Activated CD8-positive, alpha-beta memory T cell treated with anti-CD3 and anti-CD28 coated beads for 36 hours (primary cell): ENCODE measurements around the gene SIRPG. TPM values are rescaled to one million over a fixed set of nuclear protein-coding genes. Genes with fewer than 3 reads are reported as not detected.
"Not testable (repeated sequence)": the region's sequence is repeated elsewhere in the genome, so short reads cannot be mapped to it uniquely, and the experiment has no call there.

Experiments used
- CTCF ChIA-PET: fragments of 350-600 bp; sonication (Branson Sonifier 250); formaldehyde crosslinking; loops from one replicate; lab custom pipeline; 2021; ENCODE audit warnings: antibody characterized with exemption; lab: Charles Lee
- POLR2A ChIA-PET: fragments of 350-600 bp; sonication (Branson Sonifier 250); formaldehyde crosslinking; loops from one replicate; lab custom pipeline; 2021; ENCODE audit warnings: antibody characterized with exemption; lab: Charles Lee
- total RNA-seq, 2 experiments: library from RNA; stranded (reverse); gene quantifications; one replicate each; pipeline ENCODE4 v1.2.3, GENCODE V29; 2021

SIRPG gene
- total RNA-seq, 2 experiments from 2014 or later, result 16.5 to 16.8 TPM

GRCh38 chr20:1621316-1621715, 36.3 kb downstream of the SIRPG start:
- ChIA-PET POLR2A (no interaction called here), CTCF (no interaction called here)

- CTCF ChIA-PET, result no interaction called here
- POLR2A ChIA-PET, result no interaction called here
Observed at GRCh38 chr20:1619861-1620444, 37.6 kb downstream of the SIRPG start, which contains the start of gene SIRPB1. Gene SIRPB1 (minus strand): TSS chr20:1620009. CDS start chr20:1619944, 65 bp downstream.

GRCh38 chr20:1618954-1619540, 38.5 kb downstream of the SIRPG start:
- ChIA-PET POLR2A (no interaction called here), CTCF (no interaction called here)

- ChIA-PET CTCF (no interaction called here), POLR2A (no interaction called here)
Observed at GRCh38 chr20:1618479-1618878, 39.1 kb downstream of the SIRPG start.

DNA sequence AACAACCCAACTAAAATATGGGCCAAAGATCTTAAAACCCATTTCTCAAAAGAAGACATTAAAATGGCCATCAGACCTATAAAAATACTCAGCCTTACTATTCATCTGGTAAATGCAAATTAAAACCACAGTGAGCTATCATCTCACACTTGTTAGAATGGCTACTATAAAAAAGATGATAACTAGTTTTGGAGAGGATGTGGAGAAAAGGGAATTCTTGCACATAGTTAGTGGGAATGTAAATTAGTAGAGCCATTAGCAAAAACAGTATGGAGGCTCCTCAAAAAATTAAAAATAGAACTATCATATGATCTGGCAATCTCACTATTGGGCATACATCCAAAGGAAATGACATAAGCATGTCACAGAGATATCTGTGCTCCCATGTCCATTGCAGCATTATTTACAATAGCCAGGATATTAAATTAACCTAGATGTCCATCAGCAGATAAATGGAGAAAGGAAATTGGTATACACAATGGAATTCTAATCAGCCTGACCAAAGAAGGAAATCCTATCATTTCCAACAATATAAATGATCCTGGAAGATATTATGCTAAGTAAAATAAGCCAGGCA, 40.6 kb downstream of the SIRPG start:
- CTCF ChIA-PET, result no interaction called here
- POLR2A ChIA-PET, result no interaction called here

DNA sequence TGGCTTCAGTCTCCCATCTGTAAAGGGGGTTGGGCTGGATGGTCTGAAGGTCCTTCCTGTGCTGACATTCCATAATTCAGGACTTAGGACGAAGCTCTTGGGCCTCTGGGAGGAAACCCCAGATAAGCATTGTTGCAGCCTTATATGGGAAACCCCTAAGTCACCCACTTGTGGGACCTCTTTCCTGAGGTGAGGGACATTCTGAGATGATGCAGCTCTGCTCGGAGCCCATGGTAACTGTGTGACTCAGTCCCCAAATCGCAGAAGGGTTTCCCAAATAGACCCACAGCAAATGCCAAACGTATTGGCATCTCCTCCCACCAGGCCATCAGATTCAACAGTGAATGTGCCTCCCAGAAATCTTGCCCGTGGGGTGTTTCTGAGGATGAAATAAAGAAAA, 47.2 kb downstream of the SIRPG start:
- POLR2A ChIA-PET, CTCF ChIA-PET: not testable (repeated sequence)

GRCh38 chr20:1608678-1609347, 48.8 kb downstream of the SIRPG start:
- CTCF ChIA-PET, POLR2A ChIA-PET: not testable (repeated sequence)

DNA sequence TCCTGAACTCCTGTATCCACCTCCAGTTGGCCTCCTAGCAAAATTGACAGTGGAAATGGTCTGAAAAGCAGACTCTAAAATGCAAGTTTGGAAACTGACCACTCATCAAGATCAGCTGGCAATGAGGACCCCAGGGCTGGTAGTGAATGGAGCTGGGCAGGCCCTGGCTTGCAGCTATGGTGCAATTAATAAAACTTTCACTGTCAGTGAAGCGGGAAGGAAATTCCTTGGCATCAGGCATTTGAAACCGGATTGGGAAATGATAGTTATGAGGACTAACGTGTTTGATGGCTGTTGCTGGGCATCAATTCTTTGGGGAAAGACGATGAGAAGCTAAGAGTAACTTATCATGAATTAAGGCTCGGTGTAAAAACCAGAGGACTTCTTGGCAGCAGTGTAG, 56.8 kb downstream of the SIRPG start:
- POLR2A ChIA-PET, result no interaction called here
- CTCF ChIA-PET, result no interaction called here

GRCh38 chr20:1595333-1595732, 62.2 kb downstream of the SIRPG start:
- CTCF ChIA-PET, result no interaction called here
- POLR2A ChIA-PET, result no interaction called here

GRCh38 chr20:1588533-1589460, 68.8 kb downstream of the SIRPG start:
- CTCF ChIA-PET, result interaction anchor here (0.8 kb wide), 1 partner anchor 188 kb away, joined by 3 read pairs; no protein-coding TSS in a partner anchor
- POLR2A ChIA-PET, result no interaction called here

DNA sequence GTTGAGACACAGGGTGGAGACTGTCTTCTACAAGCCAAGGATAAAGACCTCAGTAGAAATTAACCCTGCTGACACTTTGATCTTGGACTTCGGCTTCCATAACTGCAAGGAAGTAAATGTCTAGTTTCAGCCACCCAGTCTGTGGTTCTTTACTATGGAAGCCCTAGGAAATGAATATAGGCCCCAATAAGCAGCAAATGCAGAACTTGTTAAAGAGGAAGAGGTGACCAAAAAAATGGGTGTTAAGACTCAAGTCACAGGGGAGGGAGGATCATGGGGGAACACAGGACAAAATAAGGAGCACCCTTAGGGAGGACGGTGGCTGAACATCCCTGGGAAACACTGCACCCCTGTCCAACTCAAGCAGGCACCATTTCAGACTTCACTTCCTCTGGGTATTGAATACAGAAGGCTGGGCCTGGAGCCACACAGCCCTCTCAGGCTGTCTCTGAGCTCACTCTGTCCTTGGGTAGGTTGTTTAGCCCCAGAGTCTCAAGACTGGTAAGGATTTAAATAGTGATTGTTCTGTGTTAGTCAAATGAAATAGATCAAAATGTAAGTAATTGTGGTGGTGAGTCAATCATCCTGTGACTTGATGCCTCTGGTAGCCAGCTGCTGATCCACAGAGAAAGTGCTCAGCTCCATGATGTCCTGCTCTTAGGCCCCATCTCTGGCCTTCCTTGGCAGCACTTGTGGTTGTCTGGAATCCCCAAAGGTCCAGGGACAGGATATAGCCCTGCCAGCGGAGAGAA, 69.6 kb downstream of the SIRPG start:
- POLR2A ChIA-PET, result no interaction called here
- CTCF ChIA-PET, result interaction anchor here (0.8 kb wide), 1 partner anchor 189 kb away, joined by 3 read pairs; no protein-coding TSS in a partner anchor

DNA sequence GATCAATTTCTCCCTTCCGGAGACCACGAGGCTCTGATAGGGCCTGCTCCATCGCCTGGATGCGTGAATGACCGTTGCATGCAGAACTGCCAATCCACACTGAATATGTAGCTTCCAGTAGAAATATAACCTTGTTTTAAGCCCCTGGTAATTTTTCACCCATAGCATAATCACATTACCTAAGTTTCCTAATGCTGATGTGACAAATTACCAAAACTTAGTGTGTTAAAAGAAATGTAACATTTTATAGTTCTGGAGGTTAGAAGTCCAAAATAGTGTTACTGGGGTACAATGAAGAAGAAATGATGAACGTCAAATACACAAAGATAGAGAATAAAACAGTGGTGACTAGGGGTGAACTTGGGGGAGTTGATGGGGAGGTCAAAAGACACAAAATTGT, 78.1 kb downstream of the SIRPG start:
- CTCF ChIA-PET, result no interaction called here
- POLR2A ChIA-PET, result no interaction called here

Other genes with a start within 250 kb of the SIRPG start
- 10 to 100 TPM; 89.5 to 91.3 TPM for gene NSFL1C, start 190.9 kb downstream of the SIRPG start, total RNA-seq
- gene SIRPB2, start 166.4 kb downstream of the SIRPG start, total RNA-seq, result not detected
- not detected for gene SIRPD, start 100.1 kb downstream of the SIRPG start, total RNA-seq
- gene SIRPB1, start 37.8 kb downstream of the SIRPG start, total RNA-seq, result 1 to 10 TPM; 1.2 to 1.4 TPM
- gene SIRPA, start 237.6 kb upstream of the SIRPG start, total RNA-seq, result under 1 TPM in 1 of 2 experiments, not detected in 1; 0.04 TPM